Colonic mucosa (tissue), 4 donors: Measurements from ENCODE around the gene NTRK2. TPM values are rescaled to one million over a fixed set of nuclear protein-coding genes. Genes with fewer than 3 reads are reported as not detected.

Experiments used
- DNase-seq: peaks from one replicate; pipeline ENCODE4 v3.0.0-alpha.2; 2020
- H3K27ac ChIP-seq: fragments of 200-600 bp; one replicate; pipeline ENCODE4 v1.8.0; 2021
- H3K27me3 ChIP-seq: fragments of 200-600 bp; one replicate; pipeline ENCODE4 v1.8.0; 2021
- H3K36me3 ChIP-seq: fragments of 200-600 bp; one replicate; pipeline ENCODE4 v1.8.0; 2021
- H3K4me1 ChIP-seq: fragments of 200-600 bp; one replicate; pipeline ENCODE4 v1.8.0; 2021; ENCODE audit warnings: mild to moderate bottlenecking
- H3K4me3 ChIP-seq: fragments of 200-600 bp; one replicate; pipeline ENCODE4 v1.8.0; 2021
- H3K9ac ChIP-seq, 2 donors: one replicate each; pipeline ENCODE4 v1.7.0; 2013; ENCODE audit warnings: control low read depth in 2 of 2, low read depth in 2 of 2, low read length in 2 of 2
- H3K9me3 ChIP-seq: fragments of 200-600 bp; one replicate; pipeline ENCODE4 v1.8.0; 2021
- CTCF ChIP-seq: fragments of 200-600 bp; IDR thresholded peaks from one replicate; pipeline ENCODE4 v1.8.0; 2022; ENCODE audit warnings: antibody characterized with exemption, mild to moderate bottlenecking
- intact Hi-C: fragments of 100-400 bp; cut with DNase I; formaldehyde crosslinking; loops from one replicate; pipeline ENCODE4 v1.14.1; 2022
- total RNA-seq, 2 donors: library from RNA; stranded (reverse); fragmentation: NEBNext Ultra II Directional in 1 of 2; extraction: Animal tissue kit (Norgen Biotek cat#: 25700) in 1 of 2; gene quantifications; one replicate each; pipeline ENCODE4 v1.2.1, GENCODE V29; 2021
- donor health status: healthy.
- donor health status: DM: no; HTN: no; CAD: no.
- donor health status: DM: no; HTN: no; CAD: no.

NTRK2 gene
- total RNA-seq, 2 donors from 2014 or later: 0.52 to 2.3 TPM

- Histone ChIP-seq H3K4me1 (no peaks in the 10 kb centered on the region), H3K36me3 (no peaks in the 10 kb centered on the region), H3K27me3 (no peaks in the 10 kb centered on the region), H3K4me3 (no peak overlapping the region), H3K27ac (no peak overlapping the region), H3K9me3 (no peaks in the 10 kb centered on the region), H3K9ac (no peak overlapping the region)
- intact Hi-C loops: no loop called here
- DNase-seq: no peak
- no peak for TF ChIP-seq CTCF
Measured at GRCh38 chr9:84744195-84744594, 74.7 kb downstream of the NTRK2 start.

GRCh38 chr9:84744726-84745125, 75.2 kb downstream of the NTRK2 start:
- Histone ChIP-seq H3K9me3 (no peaks in the 10 kb centered on the region), H3K27ac (no peak overlapping the region), H3K27me3 (no peaks in the 10 kb centered on the region), H3K9ac (no peak overlapping the region), H3K36me3 (no peaks in the 10 kb centered on the region), H3K4me1 (no peaks in the 10 kb centered on the region), H3K4me3 (no peak overlapping the region)
- intact Hi-C loops: no loop called here
- no peak for DNase-seq
- TF ChIP-seq CTCF: no peak

- H3K27ac ChIP-seq: no peak overlapping the region
- no peak for TF ChIP-seq CTCF
- H3K9me3 ChIP-seq: no peaks in the 10 kb centered on the region
- no peak overlapping the region for H3K4me3 ChIP-seq
- no peak overlapping the region for H3K9ac ChIP-seq
- no peaks in the 10 kb centered on the region for H3K4me1 ChIP-seq
- intact Hi-C loops: no loop called here
- no peak for DNase-seq
- H3K27me3 ChIP-seq: no peaks in the 10 kb centered on the region
- no peaks in the 10 kb centered on the region for H3K36me3 ChIP-seq
Measured at GRCh38 chr9:84748112-84748511, 78.6 kb downstream of the NTRK2 start.

GRCh38 chr9:84750152-84750865, 80.8 kb downstream of the NTRK2 start:
- Histone ChIP-seq H3K27ac (no peak overlapping the region), H3K4me1 (no peaks in the 10 kb centered on the region), H3K36me3 (no peaks in the 10 kb centered on the region), H3K9ac (no peak overlapping the region), H3K27me3 (no peaks in the 10 kb centered on the region), H3K9me3 (no peaks in the 10 kb centered on the region), H3K4me3 (no peak overlapping the region)
- no peak for TF ChIP-seq CTCF
- intact Hi-C loops: no loop called here
- no peak for DNase-seq

- intact Hi-C loops: no loop called here
- Histone ChIP-seq H3K9ac (no peak overlapping the region), H3K36me3 (no peaks in the 10 kb centered on the region), H3K27me3 (no peaks in the 10 kb centered on the region), H3K27ac (no peak overlapping the region), H3K9me3 (no peaks in the 10 kb centered on the region), H3K4me1 (no peaks in the 10 kb centered on the region), H3K4me3 (no peak overlapping the region)
- no peak for TF ChIP-seq CTCF
- DNase-seq: no peak
Measured at GRCh38 chr9:84751921-84752320, 82.4 kb downstream of the NTRK2 start.
